Measurements from ENCODE around the gene FGL2.
"Not testable (repeated sequence)": the region's sequence is repeated elsewhere in the genome, so short reads cannot be mapped to it uniquely, and the experiment has no call there.

FGL2 gene

DNA sequence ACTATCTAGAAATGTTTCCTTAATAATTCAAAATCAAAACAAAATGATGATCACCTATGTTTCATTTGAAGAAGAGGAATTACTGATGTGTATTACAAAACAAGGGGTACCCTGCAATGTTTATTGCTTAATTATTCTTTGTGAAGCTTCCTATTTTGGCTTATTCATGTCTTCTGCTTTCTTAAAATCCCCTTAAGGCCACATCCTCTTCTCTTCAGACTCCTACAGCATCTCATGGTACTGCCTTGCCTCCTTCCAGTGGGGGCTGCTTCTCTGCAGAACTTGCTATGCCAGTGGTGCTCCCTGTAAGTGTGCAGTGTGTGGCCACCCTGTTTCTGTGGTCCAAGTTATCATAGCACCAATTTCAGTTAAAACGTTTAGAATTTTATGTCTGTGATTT lies 42.2 kb downstream of the FGL2 start:
- peak; percentile 13 for FAIRE-seq
- DNase-seq (ENCODE audit: low spot score), result no peak

DNA sequence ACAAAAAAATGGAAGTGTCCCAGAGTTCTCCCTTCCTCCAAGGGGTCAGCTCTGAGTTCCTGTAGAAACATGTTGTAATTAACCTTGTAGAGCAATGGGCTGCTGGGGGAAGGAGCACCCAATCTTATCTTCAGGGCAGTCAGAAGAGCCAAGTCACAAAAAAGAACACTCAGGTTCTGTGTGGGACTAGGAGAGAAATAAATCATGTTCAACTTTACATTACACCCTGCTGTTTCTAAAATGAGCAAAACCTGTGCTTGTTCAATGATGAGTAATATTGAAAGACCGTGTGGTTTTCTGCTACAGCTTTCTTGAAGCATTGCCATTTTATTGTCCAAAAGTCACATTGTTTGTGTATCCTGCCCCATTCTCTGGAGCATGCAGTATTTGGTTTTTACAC lies 42.6 kb downstream of the FGL2 start:
- peak; percentile 23 for FAIRE-seq
- not testable (repeated sequence) for DNase-seq (ENCODE audit: low spot score)

DNA sequence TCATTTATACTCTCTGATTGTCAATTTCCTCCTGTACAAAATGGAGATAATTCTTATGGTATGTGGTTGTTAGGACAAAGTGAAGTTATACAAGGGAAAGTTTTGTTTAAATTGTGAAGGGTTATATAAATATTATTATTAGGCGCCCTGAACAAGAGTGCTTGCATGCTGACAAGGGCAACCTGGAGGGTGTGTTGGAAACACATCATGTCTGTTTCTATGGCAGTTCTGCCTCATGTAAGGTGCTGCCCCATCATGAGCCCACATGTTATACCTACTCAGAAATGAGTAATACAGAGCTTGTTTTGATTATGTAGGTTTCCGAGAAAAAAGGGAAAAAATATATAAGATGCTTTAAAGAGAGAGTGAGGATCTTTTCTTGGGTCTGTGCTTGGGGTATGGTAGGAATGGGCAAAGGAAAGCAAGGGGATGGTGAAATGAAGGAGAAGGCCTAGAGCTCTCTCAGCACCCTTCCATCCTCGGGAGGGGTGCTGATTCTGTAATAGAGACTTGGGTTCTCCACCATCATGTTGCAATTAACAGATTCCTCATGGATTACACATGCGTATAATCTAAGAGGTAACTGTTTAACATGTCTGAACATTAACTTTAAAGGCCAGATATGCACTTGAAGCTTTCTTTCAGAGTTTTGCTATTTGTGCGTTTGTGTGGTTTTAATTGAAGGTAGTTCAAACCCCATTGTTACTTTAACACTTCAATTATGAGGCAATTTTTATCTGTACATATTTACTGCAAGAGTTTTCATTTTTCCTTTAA lies 43.8 kb downstream of the FGL2 start:
- not testable (repeated sequence) for FAIRE-seq

DNA sequence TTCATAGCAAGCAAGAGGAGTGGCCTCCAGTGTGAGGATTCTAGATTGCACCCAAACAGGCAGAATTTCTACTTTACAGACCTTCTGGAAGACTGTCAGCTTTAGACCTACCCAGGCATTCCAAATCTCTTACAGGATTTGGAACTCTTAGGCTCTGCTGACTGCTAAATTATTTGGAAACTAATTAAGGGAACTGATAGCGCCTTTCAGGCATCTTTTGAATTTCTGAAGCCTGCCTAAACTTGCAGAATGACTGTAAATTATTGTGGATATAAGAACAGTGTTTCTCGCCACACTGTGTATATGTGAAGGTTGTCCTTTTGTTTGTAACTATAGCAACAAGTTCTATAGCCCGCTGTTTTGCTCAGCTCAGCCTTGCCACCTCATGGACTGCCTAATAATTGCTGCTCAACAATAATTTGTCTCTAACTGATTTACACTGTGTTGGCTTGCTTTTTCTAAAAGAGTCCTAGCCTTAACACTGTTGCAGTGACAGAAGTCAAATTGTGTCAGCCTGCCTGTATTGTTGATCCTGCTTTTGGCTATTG lies 44.6 kb downstream of the FGL2 start:
- DNase-seq (ENCODE audit: low spot score), result not testable (repeated sequence)
- peak; percentile 89 for FAIRE-seq

More for the DNA sequence above, 43.8 kb downstream of the FGL2 start:
- not testable (repeated sequence) for DNase-seq (ENCODE audit: low spot score)

DNA sequence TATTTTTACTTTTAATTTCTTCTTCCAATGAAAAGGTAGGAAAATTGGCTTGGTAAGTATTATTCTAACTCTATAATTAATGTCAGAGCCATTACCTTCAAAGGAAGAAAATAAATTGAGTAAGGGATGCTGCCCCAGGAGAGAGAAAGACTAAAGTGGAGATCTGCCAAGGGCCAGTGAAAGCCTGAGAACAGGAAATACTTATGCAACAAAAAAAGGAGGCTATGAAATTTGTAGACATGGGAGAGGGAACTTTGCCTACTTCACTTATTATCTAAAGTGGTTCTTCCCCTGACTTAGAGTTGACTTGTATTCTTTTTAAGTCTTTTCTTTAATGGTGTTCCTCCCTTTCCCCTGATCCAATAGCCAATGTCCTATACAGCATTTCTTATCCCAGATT lies 47.4 kb downstream of the FGL2 start:
- not testable (repeated sequence) for DNase-seq (ENCODE audit: low spot score); FAIRE-seq
